H9 (cell line): ENCODE data around the gene TMEM121. TPM values are rescaled to one million over a fixed set of nuclear protein-coding genes. Genes with fewer than 3 reads are reported as not detected.

ENCODE experiments used
- DNase-seq: peaks from one replicate; pipeline ENCODE4 v3.0.0-alpha.2; 2017
- H2AFZ ChIP-seq: one replicate; pipeline ENCODE4 v1.6.1; 2013; ENCODE audit warnings: mild to moderate bottlenecking, low read length, control low read depth, moderate library complexity
- H2AK5ac ChIP-seq: 2 replicates; pipeline ENCODE4 v1.6.1; 2013; ENCODE audit warnings: low read length, control low read depth, mixed read lengths; ENCODE audit not compliant: insufficient read length
- H2BK120ac ChIP-seq: one replicate; pipeline ENCODE4 v1.6.1; 2013; ENCODE audit warnings: low read depth, mild to moderate bottlenecking, low read length, control low read depth, inconsistent platforms; ENCODE audit not compliant: poor library complexity, severe bottlenecking
- H2BK12ac ChIP-seq: 2 replicates; pipeline ENCODE4 v1.6.1; 2013; ENCODE audit warnings: low read length, control low read depth, mixed read lengths, low read depth; ENCODE audit not compliant: insufficient read length
- H2BK15ac ChIP-seq: 2 replicates; pipeline ENCODE4 v1.6.1; 2013; ENCODE audit warnings: low read depth, low read length, control low read depth
- H2BK20ac ChIP-seq: one replicate; pipeline ENCODE4 v1.6.1; 2013; ENCODE audit warnings: low read depth, mild to moderate bottlenecking, low read length, control low read depth, inconsistent platforms; ENCODE audit not compliant: poor library complexity, severe bottlenecking
- H2BK5ac ChIP-seq: 2 replicates; pipeline ENCODE4 v1.6.1; 2013; ENCODE audit warnings: low read length, control low read depth, mixed read lengths; ENCODE audit not compliant: insufficient read length
- H3K14ac ChIP-seq: 2 replicates; pipeline ENCODE4 v1.6.1; 2013; ENCODE audit warnings: low read length, control low read depth; ENCODE audit not compliant: insufficient read depth
- H3K18ac ChIP-seq: 2 replicates; pipeline ENCODE4 v1.6.1; 2013; ENCODE audit warnings: low read depth, mild to moderate bottlenecking, mixed read lengths, low read length, control low read depth; ENCODE audit not compliant: insufficient read length
- H3K23ac ChIP-seq: 2 replicates; pipeline ENCODE4 v1.6.1; 2013; ENCODE audit warnings: low read length, control low read depth, mixed read lengths, low read depth; ENCODE audit not compliant: insufficient read length
- H3K23me2 ChIP-seq: 2 replicates; pipeline ENCODE4 v1.6.1; 2013; ENCODE audit warnings: low read depth, mild to moderate bottlenecking, mixed read lengths, low read length, control low read depth; ENCODE audit not compliant: insufficient read length, poor library complexity, severe bottlenecking
- H3K27ac ChIP-seq: 2 replicates; pipeline ENCODE4 v1.5.1; 2013; ENCODE audit warnings: low read length, control low read depth, mixed read lengths, low read depth; ENCODE audit not compliant: insufficient read length
- H3K27me3 ChIP-seq: 2 replicates; pipeline ENCODE4 v1.6.1; 2013; ENCODE audit warnings: low read length, control low read depth, inconsistent platforms; ENCODE audit not compliant: insufficient read depth
- H3K4ac ChIP-seq: 2 replicates; pipeline ENCODE4 v1.6.1; 2013; ENCODE audit warnings: low read depth, mild to moderate bottlenecking, control low read depth, inconsistent platforms, low read length, moderate library complexity
- H3K4me1 ChIP-seq: 2 replicates; pipeline ENCODE4 v1.6.1; 2013; ENCODE audit warnings: low read length, control low read depth, inconsistent platforms; ENCODE audit not compliant: insufficient read depth
- H3K4me2 ChIP-seq: 2 replicates; pipeline ENCODE4 v1.6.1; 2013; ENCODE audit warnings: low read length, control low read depth, mixed read lengths; ENCODE audit not compliant: insufficient read length, insufficient read depth
- H3K56ac ChIP-seq: 2 replicates; pipeline ENCODE4 v1.6.1; 2013; ENCODE audit warnings: low read depth, mild to moderate bottlenecking, mixed read lengths, low read length, control low read depth; ENCODE audit not compliant: insufficient read length
- H3K79me1 ChIP-seq: 2 replicates; pipeline ENCODE4 v1.6.1; 2013; ENCODE audit warnings: low read depth, mild to moderate bottlenecking, moderate library complexity, low read length, control low read depth, inconsistent platforms; ENCODE audit not compliant: insufficient read depth, poor library complexity, severe bottlenecking
- H3K79me2 ChIP-seq: 2 replicates; pipeline ENCODE4 v1.6.1; 2013; ENCODE audit warnings: low read length, control low read depth, inconsistent platforms; ENCODE audit not compliant: insufficient read depth
- H3K9ac ChIP-seq: 2 replicates; pipeline ENCODE4 v1.6.1; 2013; ENCODE audit warnings: low read length, control low read depth, mixed read lengths; ENCODE audit not compliant: insufficient read length; ENCODE audit errors: extremely low read depth
- H3K9me3 ChIP-seq: one replicate; pipeline ENCODE4 v1.6.1; 2013; ENCODE audit warnings: low read depth, low read length, inconsistent platforms; ENCODE audit not compliant: control insufficient read depth
- H3T11ph ChIP-seq: one replicate; pipeline ENCODE4 v1.6.1; 2013; ENCODE audit warnings: mild to moderate bottlenecking, low read length, control low read depth, inconsistent platforms
- H4K20me1 ChIP-seq: one replicate; pipeline ENCODE4 v1.6.1; 2013; ENCODE audit not compliant: control insufficient read depth, insufficient read length, insufficient read depth
- H4K5ac ChIP-seq: 2 replicates; pipeline ENCODE4 v1.6.1; 2013; ENCODE audit warnings: low read depth, mild to moderate bottlenecking, mixed read lengths, low read length, control low read depth; ENCODE audit not compliant: insufficient read length
- H4K8ac ChIP-seq: replicated peaks from 2 replicates; pipeline ENCODE4 v1.6.1; 2013; ENCODE audit warnings: low read length, control low read depth, mixed read lengths, low read depth; ENCODE audit not compliant: insufficient read length
- H4K91ac ChIP-seq: 2 replicates; pipeline ENCODE4 v1.6.1; 2013; ENCODE audit warnings: low read depth, mild to moderate bottlenecking, moderate library complexity, mixed read lengths, low read length, control low read depth; ENCODE audit not compliant: insufficient read length
- H3K27ac Mint-ChIP-seq, 3 experiments: 2 replicates in 2 of 3; 3 replicates in 1 of 3; pipeline ENCODE4 v1.8.0; 2020 to 2021; ENCODE audit warnings: mixed read lengths in 3 of 3, mild to moderate bottlenecking in 1 of 3, moderate library complexity in 1 of 3
- H3K27me3 Mint-ChIP-seq: 2 replicates; pipeline ENCODE4 v1.8.0; 2021; ENCODE audit warnings: low read depth, mild to moderate bottlenecking, moderate library complexity, mixed read lengths
- H3K36me3 Mint-ChIP-seq, 3 experiments: 2 replicates in 2 of 3; 3 replicates in 1 of 3; pipeline ENCODE4 v1.8.0; 2020 to 2021; ENCODE audit warnings: low read depth in 3 of 3, mixed read lengths in 3 of 3; ENCODE audit not compliant: insufficient read depth in 1 of 3
- H3K4me1 Mint-ChIP-seq, 2 experiments: 2 replicates each; pipeline ENCODE4 v1.8.0; 2020; ENCODE audit warnings: mixed read lengths in 2 of 2
- H3K4me3 Mint-ChIP-seq, 2 experiments: 2 replicates in 1 of 2; 3 replicates in 1 of 2; pipeline ENCODE4 v1.8.0; 2020 to 2021; ENCODE audit warnings: mild to moderate bottlenecking in 2 of 2, mixed read lengths in 2 of 2, moderate library complexity in 1 of 2
- H3K9me3 Mint-ChIP-seq, 2 experiments: 2 replicates in 1 of 2; 3 replicates in 1 of 2; pipeline ENCODE4 v1.8.0; 2020; ENCODE audit warnings: mild to moderate bottlenecking in 2 of 2, mixed read lengths in 2 of 2, moderate library complexity in 1 of 2
- CTCF ChIP-seq: fragments of 200-600 bp; sonication (generic); conservative IDR thresholded peaks from 3 replicates; pipeline ENCODE4 v1.8.0; 2021; ENCODE audit warnings: antibody characterized with exemption, mild to moderate bottlenecking
- WGBS: extraction: QIAGEN DNeasy Blood & Tissue Kit; methylation state at CpG from one replicate; pipeline ENCODE4 v1.1.7; 2013; ENCODE audit warnings: missing lambda C conversion rate, low lambda C conversion rate, mixed read lengths; ENCODE audit not compliant: insufficient read length; ENCODE audit errors: extremely low coverage; 5-methylcytosine and 5-hydroxymethylcytosine counted together
- total RNA-seq: library from RNA; stranded (reverse); gene quantifications from 2 replicates; pipeline ENCODE4 v1.2.1, GENCODE V29; 2021

The TMEM121 gene
- total RNA-seq, 1 experiment from 2014 or later, result 2.6 TPM

DNA sequence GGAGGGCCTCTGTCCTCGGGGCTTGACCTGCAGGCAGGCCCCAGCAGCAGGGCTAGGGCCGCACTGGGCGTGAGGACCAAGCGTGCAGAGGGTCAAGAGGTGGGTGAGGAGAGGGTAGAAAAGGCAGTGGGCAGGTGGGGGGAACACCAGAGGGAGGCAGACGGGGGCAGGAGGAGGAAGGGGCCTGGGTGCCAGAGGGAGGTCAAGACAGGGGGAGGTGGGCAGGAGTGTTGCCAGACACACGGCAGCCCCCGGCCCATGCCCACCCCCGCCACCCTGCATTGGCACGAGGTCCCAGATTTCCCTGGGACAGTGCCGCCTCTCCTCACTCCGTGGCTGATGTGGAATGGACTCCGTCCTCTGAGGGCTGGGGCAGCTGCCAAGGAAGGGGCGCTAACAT is 8.2 kb downstream of the TMEM121 start:
- no peak overlapping the region for H4K8ac ChIP-seq
- no peaks in the 10 kb centered on the region for H3K79me2 ChIP-seq
- H2BK12ac ChIP-seq, result no peak overlapping the region
- H3K9me3 ChIP-seq, result no peaks in the 10 kb centered on the region
- no CpG with 5 or more reads among the region's 13 CpGs for WGBS
- H3K4me1 ChIP-seq, result no peaks in the 10 kb centered on the region
- H3K36me3 Mint-ChIP-seq, result no peaks in the 10 kb centered on the region; a peak in 2 of 7 replicates
- no peak overlapping the region for H2BK20ac ChIP-seq
- no peak overlapping the region for H4K5ac ChIP-seq
- H3K27me3 Mint-ChIP-seq, result peaks cover 24% of the 10 kb centered on the region
- no peak overlapping the region for H3T11ph ChIP-seq
- no peak overlapping the region for H3K27ac Mint-ChIP-seq
- no peak overlapping the region for H2AFZ ChIP-seq
- H3K27me3 ChIP-seq, result no peaks in the 10 kb centered on the region
- H3K23ac ChIP-seq, result no peak overlapping the region
- no peak overlapping the region for H3K56ac ChIP-seq
- no peaks in the 10 kb centered on the region for H3K23me2 ChIP-seq
- no peaks in the 10 kb centered on the region for H4K20me1 ChIP-seq
- no peak overlapping the region for H4K91ac ChIP-seq
- no peak overlapping the region for H2BK5ac ChIP-seq
- no peaks in the 10 kb centered on the region for H3K79me1 ChIP-seq
- no peak overlapping the region for H3K9ac ChIP-seq
- H3K4me2 ChIP-seq, result no peak overlapping the region
- TF ChIP-seq CTCF, result no peak
- no peak overlapping the region for H3K27ac ChIP-seq
- no peak overlapping the region for H2BK15ac ChIP-seq
- H3K4ac ChIP-seq, result no peak overlapping the region
- H2AK5ac ChIP-seq, result no peak overlapping the region
- H3K18ac ChIP-seq, result no peak overlapping the region
- H3K14ac ChIP-seq, result no peak overlapping the region
- no peaks in the 10 kb centered on the region for H3K4me1 Mint-ChIP-seq
- DNase-seq, result no peak
- H3K9me3 Mint-ChIP-seq, result peaks cover 6 to 69% of the 10 kb centered on the region in 2 experiments
- H3K4me3 Mint-ChIP-seq, result no peak overlapping the region
- H2BK120ac ChIP-seq, result no peak overlapping the region
